ENCODE measurements around the gene CDKN2D. TPM values are rescaled to one million over a fixed set of nuclear protein-coding genes. Genes with fewer than 3 reads are reported as not detected.

The CDKN2D gene
- total RNA-seq, 2 donors from 2014 or later: 3.7 to 8.2 TPM

DNA sequence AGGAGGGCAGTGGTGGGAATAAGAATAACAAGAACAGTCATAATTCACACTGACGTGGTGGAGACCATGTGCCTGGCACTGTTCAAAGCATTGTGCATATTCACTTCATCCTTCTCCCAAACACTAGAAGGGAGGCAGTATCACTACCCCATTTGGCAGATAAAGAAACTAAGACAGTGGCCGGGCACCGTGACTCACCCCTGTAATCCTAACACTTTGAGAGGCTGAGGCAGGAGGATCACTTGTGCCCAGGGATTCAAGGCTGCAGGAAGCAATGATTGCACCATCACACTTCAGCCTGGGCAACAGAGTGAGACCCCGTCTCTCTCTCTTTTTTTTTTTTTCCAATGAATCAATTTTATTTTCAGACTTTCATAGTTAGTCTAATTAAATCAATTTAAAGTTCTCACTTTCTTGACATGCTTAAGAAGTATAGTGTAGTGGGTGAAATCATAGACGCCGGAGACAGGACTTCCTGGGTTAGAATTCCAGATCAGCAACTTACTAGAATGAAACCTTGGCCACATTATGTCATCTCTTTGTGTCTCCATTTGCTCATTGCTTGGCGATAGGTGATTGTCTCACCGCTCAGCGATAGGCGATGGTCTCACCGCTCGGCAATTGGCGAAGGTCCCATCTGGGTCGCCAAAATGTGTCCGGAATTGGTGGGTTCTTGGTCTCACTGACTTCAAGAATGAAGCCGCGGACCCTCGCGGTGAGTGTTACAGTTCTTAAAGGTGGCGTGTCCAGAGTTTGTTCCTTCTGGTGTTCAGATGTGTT is 30.4 kb downstream of the CDKN2D start:
- intact Hi-C loops (cut with DNase I): no loop called here

DNA sequence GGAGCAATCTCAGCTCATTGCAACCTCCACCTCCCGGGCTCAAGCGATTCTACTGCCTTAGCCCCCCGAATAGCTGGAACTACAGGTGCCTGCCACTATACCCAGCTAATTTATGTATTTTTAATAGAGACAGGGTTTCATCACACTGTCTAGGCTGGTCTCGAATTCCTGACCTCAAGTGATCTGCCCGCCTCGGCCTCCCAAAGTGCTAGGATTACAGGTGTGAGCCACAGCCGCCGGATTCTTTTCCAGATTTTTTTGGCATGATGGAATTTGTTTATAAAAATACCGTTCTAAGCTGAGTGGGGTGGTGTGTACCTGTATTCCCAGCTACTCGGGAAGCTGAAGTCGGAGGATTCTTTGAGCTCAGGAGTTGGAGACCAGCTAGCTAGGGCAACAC is 31.1 kb downstream of the CDKN2D start:
- TF ChIP-seq POLR2AphosphoS5 (IDR thresholded peaks at IDR 0.05): no peak
- TF ChIP-seq, protein P1, sequence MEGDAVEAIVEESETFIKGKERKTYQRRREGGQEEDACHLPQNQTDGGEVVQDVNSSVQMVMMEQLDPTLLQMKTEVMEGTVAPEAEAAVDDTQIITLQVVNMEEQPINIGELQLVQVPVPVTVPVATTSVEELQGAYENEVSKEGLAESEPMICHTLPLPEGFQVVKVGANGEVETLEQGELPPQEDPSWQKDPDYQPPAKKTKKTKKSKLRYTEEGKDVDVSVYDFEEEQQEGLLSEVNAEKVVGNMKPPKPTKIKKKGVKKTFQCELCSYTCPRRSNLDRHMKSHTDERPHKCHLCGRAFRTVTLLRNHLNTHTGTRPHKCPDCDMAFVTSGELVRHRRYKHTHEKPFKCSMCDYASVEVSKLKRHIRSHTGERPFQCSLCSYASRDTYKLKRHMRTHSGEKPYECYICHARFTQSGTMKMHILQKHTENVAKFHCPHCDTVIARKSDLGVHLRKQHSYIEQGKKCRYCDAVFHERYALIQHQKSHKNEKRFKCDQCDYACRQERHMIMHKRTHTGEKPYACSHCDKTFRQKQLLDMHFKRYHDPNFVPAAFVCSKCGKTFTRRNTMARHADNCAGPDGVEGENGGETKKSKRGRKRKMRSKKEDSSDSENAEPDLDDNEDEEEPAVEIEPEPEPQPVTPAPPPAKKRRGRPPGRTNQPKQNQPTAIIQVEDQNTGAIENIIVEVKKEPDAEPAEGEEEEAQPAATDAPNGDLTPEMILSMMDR (IDR thresholded peaks at IDR 0.05): no peak
- no peak for TF ChIP-seq POLR2A (IDR thresholded peaks at IDR 0.05)
- Histone ChIP-seq H3K27ac (no peak overlapping the region), H3K4me3 (no peak overlapping the region), H3K4me1 (replicated peaks) (no peaks in the 10 kb centered on the region), H3K36me3 (no peaks in the 10 kb centered on the region), H3K27me3 (replicated peaks; ENCODE audit: insufficient read depth) (no peaks in the 10 kb centered on the region), H3K9me3 (no peaks in the 10 kb centered on the region)
- intact Hi-C loops (cut with DNase I): no loop called here
- no peak for DNase-seq (ENCODE audit: low spot score)
- 82% methylated on average over 11 of the region's 11 CpGs for WGBS

More for the DNA sequence above, 30.4 kb downstream of the CDKN2D start:
- no peaks in the 10 kb centered on the region for H3K4me1 ChIP-seq (replicated peaks)
- no peak for DNase-seq (ENCODE audit: low spot score)
- H3K27me3 ChIP-seq (replicated peaks; ENCODE audit: insufficient read depth): no peaks in the 10 kb centered on the region
- no peaks in the 10 kb centered on the region for H3K36me3 ChIP-seq
- no peak overlapping the region for H3K4me3 ChIP-seq
- 78% methylated on average over 20 of the region's 20 CpGs for WGBS
- no peaks in the 10 kb centered on the region for H3K9me3 ChIP-seq
- TF ChIP-seq, protein P1 (IDR thresholded peaks at IDR 0.05): no peak
- TF ChIP-seq POLR2A (IDR thresholded peaks at IDR 0.05) (no peak), POLR2AphosphoS5 (IDR thresholded peaks at IDR 0.05) (no peak)
- no peak overlapping the region for H3K27ac ChIP-seq

DNA sequence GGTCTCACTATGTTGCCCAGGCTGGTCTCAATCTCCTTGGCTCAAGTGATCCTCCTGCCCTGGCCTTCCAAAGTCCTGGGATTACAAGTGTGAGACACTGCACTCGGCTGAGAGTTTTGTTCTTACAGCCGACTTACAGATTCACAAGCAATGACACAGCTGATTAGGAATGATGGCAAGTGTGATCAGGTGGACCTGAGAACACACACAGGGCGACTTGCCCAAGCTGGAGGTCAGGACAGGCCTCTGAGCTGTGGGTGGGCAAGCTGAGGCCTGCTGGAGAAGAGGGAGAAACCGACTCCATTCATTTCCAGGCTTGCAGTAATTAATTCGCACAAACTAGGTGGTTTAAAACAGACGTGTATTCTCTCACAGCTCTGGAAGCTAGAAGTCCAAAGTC is 33.2 kb downstream of the CDKN2D start:
- no peaks in the 10 kb centered on the region for H3K9me3 ChIP-seq
- peak; percentile 79 for TF ChIP-seq POLR2AphosphoS5 (IDR thresholded peaks at IDR 0.05)
- no peak for TF ChIP-seq POLR2A (IDR thresholded peaks at IDR 0.05)
- TF ChIP-seq, protein P1 (IDR thresholded peaks at IDR 0.05): no peak
- no peaks in the 10 kb centered on the region for H3K36me3 ChIP-seq
- intact Hi-C loops (cut with DNase I): no loop called here
- no peaks in the 10 kb centered on the region for H3K4me1 ChIP-seq (replicated peaks)
- H3K27me3 ChIP-seq (replicated peaks; ENCODE audit: insufficient read depth): no peaks in the 10 kb centered on the region
- no peak overlapping the region for H3K4me3 ChIP-seq
- no peak overlapping the region for H3K27ac ChIP-seq
- WGBS: 44% methylated on average over 6 of the region's 6 CpGs
- peak; percentile 74 for DNase-seq (ENCODE audit: low spot score)

DNA sequence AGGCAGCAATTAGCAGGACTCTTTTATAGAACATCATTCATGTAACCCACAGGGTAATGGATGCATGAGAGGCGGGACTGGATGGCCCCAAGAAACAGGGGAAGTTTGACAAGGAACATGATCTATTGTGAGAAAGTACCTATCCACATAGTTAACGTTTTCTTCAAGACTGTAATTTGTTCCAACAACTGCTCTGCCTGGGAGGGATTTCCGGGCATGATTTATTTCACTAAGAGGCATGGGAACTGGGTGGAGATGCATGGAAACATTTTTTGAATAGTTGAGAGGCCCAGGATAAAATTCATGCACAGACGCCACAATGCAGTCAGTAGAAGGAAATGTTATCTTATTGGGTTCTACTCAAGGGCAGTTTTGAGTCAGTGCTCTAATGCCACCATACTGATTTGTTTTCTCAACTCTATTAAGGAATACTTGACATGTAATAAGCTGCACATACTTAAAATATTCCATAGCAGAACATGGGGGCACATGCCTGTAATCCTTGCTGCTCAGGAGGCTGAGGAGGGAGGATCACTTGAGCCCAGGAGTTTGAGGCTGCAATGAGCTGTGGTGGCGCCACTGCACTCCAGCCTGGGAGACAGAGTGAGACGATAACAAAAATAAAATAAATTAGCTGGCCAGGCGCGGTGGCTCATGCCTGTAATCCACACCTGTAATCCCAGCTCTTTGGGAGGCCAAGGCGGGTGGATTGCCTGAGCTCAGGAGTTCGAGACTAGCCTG is 35.0 kb downstream of the CDKN2D start:
- no peaks in the 10 kb centered on the region for H3K36me3 ChIP-seq
- intact Hi-C loops (cut with DNase I): no loop called here
- H3K27ac ChIP-seq: peak overlapping the region in 1 of 2 donors; percentile 14
- no peak for DNase-seq (ENCODE audit: low spot score)
- H3K9me3 ChIP-seq: no peaks in the 10 kb centered on the region
- no peaks in the 10 kb centered on the region for H3K27me3 ChIP-seq (replicated peaks; ENCODE audit: insufficient read depth)
- H3K4me1 ChIP-seq (replicated peaks): no peaks in the 10 kb centered on the region
- WGBS: 63% methylated on average over 10 of the region's 10 CpGs
- H3K4me3 ChIP-seq: no peak overlapping the region
- TF ChIP-seq, protein P1 (IDR thresholded peaks at IDR 0.05): no peak
- TF ChIP-seq POLR2AphosphoS5 (IDR thresholded peaks at IDR 0.05): peak; percentile 61

Data from prostate gland (tissue), 2 donors.